GM11168 (cell line): ENCODE measurements around the gene GABBR2.

Experiments
- in situ Hi-C: fragments of 300-500 bp; cut with MboI; formaldehyde crosslinking; loops from one replicate; pipeline ENCODE4 v1.12.0; 2022; ENCODE audit warnings: low sequenced_read_pairs; ENCODE audit not compliant: unreplicated experiment

GABBR2 gene

GRCh38 chr9:98708933-98709911 lies at the start of gene GABBR2:
TSS of gene GABBR2 (minus strand) at chr9:98708935. CDS start at chr9:98708737, 198 bp downstream.
- in situ Hi-C loops: no loop called here

DNA sequence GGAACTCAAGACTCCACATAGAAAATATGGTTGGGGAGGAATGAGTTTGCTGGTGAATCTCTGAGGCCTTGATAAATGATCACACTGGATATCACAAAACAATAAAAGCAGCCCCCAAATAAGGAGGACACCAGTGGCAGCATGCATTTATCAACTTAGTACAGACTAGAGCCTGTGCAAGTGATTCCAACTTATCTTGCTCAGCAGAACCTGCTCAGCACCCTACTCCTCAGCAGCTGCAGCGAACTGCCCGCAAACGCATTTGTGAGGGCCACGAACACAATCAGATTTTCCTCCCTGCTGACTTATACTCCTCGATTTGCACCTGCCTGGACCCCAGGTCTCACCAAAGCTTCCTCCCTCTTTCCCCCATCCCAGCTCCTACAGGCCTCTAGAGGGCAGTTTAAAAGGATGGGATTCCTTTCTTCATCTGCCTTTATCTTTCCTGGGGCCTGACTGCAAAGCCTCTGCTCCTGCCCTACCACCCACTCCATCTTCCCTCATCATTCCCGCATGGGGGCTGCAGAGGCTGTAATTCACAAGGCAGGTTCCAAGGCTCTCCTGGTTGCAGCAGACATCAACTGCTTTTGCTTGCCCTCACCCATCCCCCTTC lies 46.4 kb upstream of the GABBR2 start:
- in situ Hi-C loops: no loop called here

DNA sequence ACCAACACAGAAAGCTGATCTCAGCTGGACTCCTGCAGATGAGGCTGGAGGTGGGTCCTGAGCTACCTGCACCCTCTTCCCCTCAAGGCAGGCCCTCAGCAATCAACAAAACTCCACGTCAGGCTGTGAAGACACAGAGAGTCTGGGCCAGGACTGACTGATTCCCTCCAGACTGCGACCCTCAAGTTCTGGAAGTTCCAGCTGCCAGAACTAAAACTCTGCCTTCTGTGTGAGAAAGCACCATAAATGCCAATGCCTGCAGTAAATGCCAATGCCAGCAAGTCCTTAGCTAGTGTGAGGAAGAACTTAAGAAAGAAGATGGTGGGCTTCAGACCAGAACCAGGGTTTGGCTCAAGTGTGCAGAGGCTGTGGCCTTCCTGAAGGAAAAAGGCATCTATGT lies 42.5 kb upstream of the GABBR2 start:
- in situ Hi-C loops: no loop called here

DNA sequence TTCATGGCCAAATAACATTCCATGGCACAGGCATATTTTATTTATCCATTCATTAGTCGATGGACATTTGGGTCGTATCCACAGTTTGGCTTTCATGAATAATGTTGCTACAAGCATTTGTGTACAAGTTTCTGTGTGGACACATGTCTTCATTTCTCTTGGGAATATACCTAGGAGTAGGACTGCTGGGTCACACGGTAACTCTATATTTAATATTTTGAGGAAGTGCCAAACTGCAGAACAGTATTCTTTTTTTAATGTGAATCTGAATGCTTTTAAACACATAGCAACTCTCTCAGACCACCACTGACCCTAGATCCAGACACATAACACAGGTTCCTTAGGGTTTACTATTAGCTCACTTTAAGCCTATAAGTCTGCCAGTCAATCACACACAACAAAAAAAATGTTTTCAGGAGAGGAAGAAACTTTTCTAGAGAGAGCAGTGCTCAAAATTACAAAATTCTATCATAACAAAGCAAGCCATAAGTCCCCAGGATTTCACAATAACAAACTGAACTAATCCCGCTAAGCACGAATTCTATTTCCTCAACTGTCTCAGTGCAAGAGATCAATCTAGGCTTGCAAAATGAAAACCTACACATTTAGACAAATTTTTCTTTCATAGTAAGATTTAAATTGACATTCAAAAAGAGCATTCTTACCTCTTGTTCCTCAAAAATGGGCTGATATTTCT lies 41.8 kb upstream of the GABBR2 start:
- in situ Hi-C loops: no loop called here

DNA sequence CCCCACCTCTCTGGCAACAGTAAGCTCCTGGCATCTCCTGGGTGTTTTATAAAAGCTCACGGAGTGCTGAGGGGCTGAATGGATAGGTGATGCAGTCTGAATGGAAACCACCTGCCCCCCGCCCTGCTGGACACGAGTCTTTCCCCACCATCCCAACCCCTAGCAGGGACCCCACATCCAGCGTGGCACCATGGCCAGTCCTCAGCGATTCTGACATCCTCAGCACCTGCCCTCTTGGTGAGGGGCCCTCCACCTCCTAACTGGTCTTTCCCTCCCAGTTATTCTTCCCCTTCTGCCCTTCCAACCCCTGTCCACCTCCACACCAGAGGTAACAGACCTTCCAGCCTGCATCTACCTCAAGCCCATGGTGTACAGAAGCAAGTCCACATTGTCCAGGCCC lies 38.7 kb upstream of the GABBR2 start:
- in situ Hi-C loops: no loop called here

DNA sequence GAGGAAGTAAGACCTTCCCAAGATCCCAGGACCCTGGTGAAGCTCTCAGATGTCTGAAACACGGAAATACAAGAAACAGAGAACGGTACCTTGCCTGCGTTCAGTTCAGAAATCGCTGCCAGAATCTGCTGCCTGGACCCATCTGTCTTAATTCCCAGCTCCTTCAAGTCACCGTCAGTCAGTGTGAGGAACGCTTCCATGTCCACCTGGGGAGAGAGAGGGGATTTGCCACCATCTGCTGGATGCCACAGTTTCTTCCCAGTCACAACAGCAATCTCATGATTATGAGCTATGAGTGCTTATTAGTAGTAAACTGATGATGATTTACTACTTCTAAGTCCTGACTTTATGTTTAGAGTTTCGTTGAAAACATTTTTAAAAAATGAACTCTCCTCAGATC lies 36.7 kb upstream of the GABBR2 start:
- in situ Hi-C loops: no loop called here

GRCh38 chr9:98743818-98744611 lies 35.3 kb upstream of the GABBR2 start:
- in situ Hi-C loops: no loop called here

DNA sequence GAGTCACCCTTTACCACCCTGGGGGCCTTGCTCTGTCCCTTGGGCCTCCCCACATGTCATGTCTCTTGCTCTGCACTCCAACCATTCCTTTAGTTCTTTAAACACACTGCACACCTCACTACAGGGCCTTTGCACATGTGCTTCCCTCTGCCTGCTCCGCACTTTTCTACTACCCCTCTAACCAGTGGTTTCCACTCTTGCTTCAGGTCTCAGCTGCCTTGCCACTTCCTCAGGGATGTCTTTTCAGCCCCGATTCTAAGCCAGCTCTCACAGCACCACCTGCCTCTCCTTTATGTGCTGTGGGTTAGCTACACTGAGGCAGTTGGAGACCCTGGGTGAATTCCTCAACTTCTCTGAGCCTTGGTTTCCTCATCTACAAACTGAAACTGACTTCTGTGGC lies 34.6 kb upstream of the GABBR2 start:
- in situ Hi-C loops: no loop called here

DNA sequence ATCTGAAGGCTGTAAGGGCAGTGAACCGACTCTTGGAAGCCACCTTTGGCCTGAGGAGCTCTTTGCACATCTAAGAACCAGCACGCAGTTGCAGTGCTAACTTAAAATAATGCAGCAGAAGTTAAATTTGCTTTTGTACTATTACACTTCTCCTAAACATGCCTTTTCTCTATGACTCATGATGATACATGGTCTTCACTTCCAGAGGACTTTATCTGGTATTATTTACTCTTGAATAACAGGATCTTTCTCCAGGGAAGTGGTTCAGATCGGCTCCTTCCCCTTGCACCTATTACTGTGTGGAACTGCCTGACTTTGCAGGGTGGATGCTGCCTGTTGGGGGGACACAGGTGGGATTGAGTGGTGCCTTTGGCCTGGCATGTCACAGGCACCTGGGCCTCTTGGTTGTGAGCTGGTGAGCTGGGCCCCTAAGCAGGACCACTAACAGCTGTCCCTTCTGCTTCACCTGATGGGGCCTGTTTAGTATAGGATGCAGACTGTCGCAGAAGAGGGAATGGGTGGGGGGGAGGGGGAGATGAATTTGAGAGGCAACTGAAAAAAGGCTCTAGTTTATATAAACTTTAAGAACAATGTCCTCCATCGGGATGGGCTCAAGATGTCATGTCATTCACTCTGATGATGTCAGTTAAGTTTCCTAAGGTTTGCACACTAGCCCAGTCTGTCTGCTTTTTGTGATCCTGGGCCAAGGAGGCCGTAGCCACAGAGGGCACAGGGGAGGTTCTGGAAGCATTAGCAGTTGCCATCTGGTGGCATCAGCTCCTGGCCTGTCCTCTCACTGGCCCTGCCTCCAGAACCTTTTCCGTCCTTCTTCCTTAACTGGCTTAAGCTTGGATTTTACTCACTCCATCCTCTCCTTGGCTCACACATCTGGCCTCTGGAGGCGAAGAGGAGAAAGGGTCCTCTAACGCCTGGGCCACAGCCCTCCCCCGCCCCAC lies 33.9 kb upstream of the GABBR2 start:
- in situ Hi-C loops: no loop called here

GRCh38 chr9:98740226-98740881 lies 31.6 kb upstream of the GABBR2 start:
- in situ Hi-C loops: no loop called here

DNA sequence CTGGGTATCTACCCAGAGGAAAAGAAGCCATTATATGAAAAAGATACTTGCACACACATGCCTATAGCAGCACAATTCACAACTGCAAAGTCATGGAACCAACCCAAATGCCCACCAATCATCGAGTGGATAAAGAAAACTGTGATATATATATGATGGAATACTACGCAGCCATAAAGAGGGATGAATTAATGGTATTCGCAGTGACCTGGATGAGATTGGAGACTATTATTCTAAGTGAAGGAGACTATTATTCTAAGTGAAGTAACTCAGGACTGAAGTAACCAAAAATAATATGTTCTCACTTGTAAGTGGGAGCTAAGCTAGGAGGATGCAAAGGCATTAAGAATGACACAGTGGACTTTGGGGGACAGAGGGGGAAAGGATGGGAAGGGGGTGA lies 30.0 kb upstream of the GABBR2 start:
- in situ Hi-C loops: no loop called here

DNA sequence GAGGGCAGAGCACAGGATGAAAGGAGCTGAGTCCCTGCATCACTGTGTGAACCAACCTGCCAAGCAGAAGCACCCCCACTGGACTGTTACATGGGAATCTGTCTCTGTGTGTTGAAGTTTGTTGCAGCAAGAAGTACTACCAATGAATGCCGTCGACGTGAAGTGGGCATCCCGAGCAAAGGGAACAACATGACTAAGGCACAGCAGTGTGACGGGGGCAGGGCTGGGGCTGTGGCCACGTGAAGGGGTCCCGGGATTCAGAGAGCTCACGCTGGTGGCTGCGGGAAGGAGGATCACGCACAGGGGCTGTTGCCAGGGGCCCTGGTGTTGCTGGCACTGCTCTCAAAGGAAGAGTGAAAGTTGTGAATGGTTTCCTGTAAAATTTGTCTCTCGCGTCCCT lies 27.5 kb upstream of the GABBR2 start:
- in situ Hi-C loops: no loop called here

GRCh38 chr9:98732801-98733200 lies 24.1 kb upstream of the GABBR2 start:
- in situ Hi-C loops: no loop called here

DNA sequence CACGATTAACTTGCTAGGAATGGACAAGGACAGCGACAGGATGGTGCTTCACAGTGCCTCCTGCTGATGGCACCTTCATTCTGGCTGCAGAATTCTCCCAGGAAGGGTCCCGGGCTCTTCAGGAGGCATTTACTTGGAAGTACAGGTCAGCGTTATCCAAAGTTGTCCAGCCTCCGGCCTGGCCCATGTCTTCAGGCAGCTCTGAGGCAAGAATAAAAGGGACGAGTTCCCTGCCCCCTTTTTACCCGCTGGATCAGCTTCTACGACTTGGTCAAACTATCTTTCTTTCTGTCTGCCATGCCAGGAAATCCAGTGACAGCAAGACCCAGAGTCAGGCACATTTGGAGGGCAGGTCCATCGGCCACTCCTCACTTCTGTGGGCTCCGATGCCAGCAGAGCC lies 23.4 kb upstream of the GABBR2 start:
- in situ Hi-C loops: no loop called here

DNA sequence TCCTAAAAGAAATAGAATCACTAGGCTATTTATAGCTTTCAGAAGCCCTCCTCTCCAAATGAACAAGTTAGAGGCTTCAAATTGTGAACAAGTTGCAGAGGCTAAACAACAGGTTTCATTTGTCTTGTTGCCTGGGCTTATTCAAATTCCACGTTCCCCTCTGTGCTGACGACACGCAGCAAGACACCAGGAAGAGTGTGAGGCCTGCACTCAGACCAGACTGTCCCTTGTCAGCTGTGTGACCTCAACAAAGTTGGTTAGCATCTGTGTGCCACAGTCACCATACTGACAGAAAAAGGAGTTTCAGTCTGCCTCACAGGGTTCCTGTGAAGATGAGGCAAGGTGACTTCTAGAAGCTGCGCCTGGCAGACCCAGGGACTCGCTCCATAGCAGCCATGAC lies 22.1 kb upstream of the GABBR2 start:
- in situ Hi-C loops: no loop called here

DNA sequence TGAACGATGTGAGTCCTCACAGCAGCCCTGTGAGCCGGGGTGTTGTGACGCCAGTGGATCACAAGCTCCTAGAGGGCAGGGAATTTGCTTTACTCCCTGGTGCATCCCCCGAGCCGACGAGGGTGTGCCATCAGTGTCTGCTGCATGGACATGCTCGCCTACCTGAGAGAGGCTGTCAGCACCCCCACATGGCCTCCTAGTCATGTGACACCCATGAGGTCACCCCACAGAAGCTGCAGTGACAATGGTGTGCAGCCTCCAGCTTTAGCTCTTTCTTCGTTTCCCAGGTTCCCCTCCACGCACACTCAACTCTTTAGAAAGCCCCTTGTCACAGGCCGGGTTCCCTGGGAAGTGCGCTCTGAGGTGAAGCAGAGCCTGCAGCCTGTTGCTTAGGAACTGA lies 19.8 kb upstream of the GABBR2 start:
- in situ Hi-C loops: no loop called here

GRCh38 chr9:98727428-98727827 lies 18.7 kb upstream of the GABBR2 start:
- in situ Hi-C loops: no loop called here

GRCh38 chr9:98726735-98727134 lies 18.0 kb upstream of the GABBR2 start:
- in situ Hi-C loops: no loop called here
